Sigmoid colon (tissue), 7 donors: ENCODE results near the gene ETV6. TPM values are rescaled to one million over a fixed set of nuclear protein-coding genes. Genes with fewer than 3 reads are reported as not detected.

ENCODE experiments used
- DNase-seq: peaks from one replicate; pipeline ENCODE4 v3.0.0-alpha.2; 2019
- H3K27ac ChIP-seq, 4 donors: fragments of 200-600 bp; sonication (generic); one replicate each; pipeline ENCODE4 v1.5.1; 2016 to 2019; ENCODE audit warnings: mild to moderate bottlenecking in 1 of 4
- H3K27me3 ChIP-seq, 3 donors: fragments of 200-600 bp; sonication (generic); one replicate each; pipeline ENCODE4 v1.5.1; 2019; ENCODE audit warnings: mild to moderate bottlenecking in 1 of 3
- H3K36me3 ChIP-seq, 4 donors: fragments of 200-600 bp; sonication (generic); one replicate each; pipeline ENCODE4 v1.5.1; 2016 to 2019
- H3K4me1 ChIP-seq, 4 donors: fragments of 200-600 bp; sonication (generic); one replicate each; pipeline ENCODE4 v1.5.1; 2017 to 2019
- H3K4me3 ChIP-seq, 4 donors: fragments of 200-600 bp; sonication (generic); one replicate each; pipeline ENCODE4 v1.5.1; 2017 to 2019; ENCODE audit warnings: mild to moderate bottlenecking in 2 of 4, moderate library complexity in 1 of 4
- H3K9me3 ChIP-seq, 4 donors: fragments of 200-600 bp in 3 of 4; sonication (generic) in 3 of 4; one replicate each; pipeline versions ENCODE4 v1.5.1 to v1.6.1; 2013 to 2019
- CTCF ChIP-seq, 4 experiments: fragments of 450-650 bp in 3 of 4; fragments of 200-600 bp in 1 of 4; IDR thresholded peaks; one replicate each; pipeline ENCODE4 v1.5.1; 2016 to 2019; ENCODE audit warnings: antibody characterized with exemption in 4 of 4, mild to moderate bottlenecking in 3 of 4, moderate library complexity in 2 of 4
- EP300 ChIP-seq, 4 donors: sonication (generic); formaldehyde crosslinking; IDR thresholded peaks; one replicate each; pipeline ENCODE4 v1.6.1; 2017; ENCODE audit warnings: antibody characterized with exemption in 4 of 4
- POLR2A ChIP-seq, 2 donors: fragments of 450-650 bp; IDR thresholded peaks; one replicate each; pipeline ENCODE4 v1.6.1; 2016; ENCODE audit warnings: antibody characterized with exemption in 2 of 2, mild to moderate bottlenecking in 2 of 2, moderate library complexity in 2 of 2
- POLR2AphosphoS5 ChIP-seq, 4 donors: sonication (generic); formaldehyde crosslinking; IDR thresholded peaks; one replicate each; pipeline ENCODE4 v1.6.1; 2017; ENCODE audit warnings: antibody characterized with exemption in 4 of 4
- WGBS, 2 donors: extraction: QIAGEN DNeasy Blood & Tissue Kit; methylation state at CpG; one replicate each; pipeline ENCODE4 v1.1.7; 2013; 5-methylcytosine and 5-hydroxymethylcytosine counted together
- intact Hi-C: fragments of 100-400 bp; cut with DNase I; formaldehyde crosslinking; loops from one replicate; pipeline ENCODE4 v1.15.1; 2023
- polyA plus RNA-seq, 3 donors: library from polyadenylated mRNA; stranded (reverse); fragments of 200-250 nt; gene quantifications; one replicate each; pipeline ENCODE4 v1.2.3, GENCODE V29; 2013
- total RNA-seq, 4 donors: library from RNA; depleted of rRNA; stranded (reverse); fragments of >200 nt; gene quantifications; one replicate each; pipeline ENCODE4 v1.1.0, GENCODE V29; 2016
- donor health status: healthy with polysubstance abuse.
- donor health status: Bipolar disorder and iron deficiency.
- donor health status: healthy.

Gene ETV6
- total and polyA plus RNA-seq, 7 donors: 8.4 to 35.2 (median 16.3) TPM

- Histone ChIP-seq H3K4me1 (no peaks in the 10 kb centered on the region), H3K27ac (no peak overlapping the region), H3K4me3 (no peak overlapping the region), H3K27me3 (no peaks in the 10 kb centered on the region), H3K36me3 (no peaks in the 10 kb centered on the region), H3K9me3 (no peaks in the 10 kb centered on the region)
- WGBS, 2 donors: 89 to 93% methylated on average over 1 of the region's 1 CpG
- intact Hi-C loops: no loop called here
- TF ChIP-seq CTCF (IDR thresholded peaks at IDR 0.05): no peak
- TF ChIP-seq POLR2A (IDR thresholded peaks at IDR 0.05): no peak
- no peak for TF ChIP-seq POLR2AphosphoS5 (IDR thresholded peaks at IDR 0.05)
- no peak for TF ChIP-seq EP300 (IDR thresholded peaks at IDR 0.05)
- no peak for DNase-seq
Observed at GRCh38 chr12:11916113-11916512, 266.6 kb downstream of the ETV6 start.

GRCh38 chr12:11916771-11917170 is 267.3 kb downstream of the ETV6 start:
- no peaks in the 10 kb centered on the region for H3K9me3 ChIP-seq
- H3K36me3 ChIP-seq: no peaks in the 10 kb centered on the region
- no peak overlapping the region for H3K4me3 ChIP-seq
- H3K4me1 ChIP-seq: no peaks in the 10 kb centered on the region
- intact Hi-C loops: no loop called here
- no peak for DNase-seq
- WGBS, 2 donors: 72 to 87% methylated on average over 1 of the region's 1 CpG
- TF ChIP-seq CTCF (IDR thresholded peaks at IDR 0.05): no peak
- no peak for TF ChIP-seq POLR2A (IDR thresholded peaks at IDR 0.05)
- no peak for TF ChIP-seq POLR2AphosphoS5 (IDR thresholded peaks at IDR 0.05)
- no peak for TF ChIP-seq EP300 (IDR thresholded peaks at IDR 0.05)
- H3K27ac ChIP-seq: no peak overlapping the region
- no peaks in the 10 kb centered on the region for H3K27me3 ChIP-seq

GRCh38 chr12:11917501-11917900 is 268.0 kb downstream of the ETV6 start:
- H3K4me3 ChIP-seq: no peak overlapping the region
- no peaks in the 10 kb centered on the region for H3K36me3 ChIP-seq
- intact Hi-C loops: no loop called here
- H3K9me3 ChIP-seq: no peaks in the 10 kb centered on the region
- no peaks in the 10 kb centered on the region for H3K4me1 ChIP-seq
- no peak for TF ChIP-seq EP300 (IDR thresholded peaks at IDR 0.05)
- no peak for TF ChIP-seq CTCF (IDR thresholded peaks at IDR 0.05)
- no peak for TF ChIP-seq POLR2AphosphoS5 (IDR thresholded peaks at IDR 0.05)
- no peak for TF ChIP-seq POLR2A (IDR thresholded peaks at IDR 0.05)
- no peak overlapping the region for H3K27ac ChIP-seq
- H3K27me3 ChIP-seq: no peaks in the 10 kb centered on the region
- DNase-seq: no peak
- 86 to 90% methylated on average over 4 of the region's 4 CpGs for WGBS, 2 donors

- Histone ChIP-seq H3K27ac (no peak overlapping the region), H3K4me1 (no peaks in the 10 kb centered on the region), H3K27me3 (no peaks in the 10 kb centered on the region), H3K36me3 (no peaks in the 10 kb centered on the region), H3K4me3 (no peak overlapping the region), H3K9me3 (no peaks in the 10 kb centered on the region)
- intact Hi-C loops: no loop called here
- DNase-seq: no peak
- no peak for TF ChIP-seq POLR2AphosphoS5 (IDR thresholded peaks at IDR 0.05)
- TF ChIP-seq POLR2A (IDR thresholded peaks at IDR 0.05): no peak
- no peak for TF ChIP-seq CTCF (IDR thresholded peaks at IDR 0.05)
- TF ChIP-seq EP300 (IDR thresholded peaks at IDR 0.05): no peak
- WGBS, 2 donors: 87 to 90% methylated on average over 4 of the region's 4 CpGs
Observed at GRCh38 chr12:11920231-11920630, 270.8 kb downstream of the ETV6 start.

GRCh38 chr12:11922361-11922760 is 272.9 kb downstream of the ETV6 start:
- Histone ChIP-seq H3K4me1 (no peaks in the 10 kb centered on the region), H3K36me3 (no peaks in the 10 kb centered on the region), H3K4me3 (no peak overlapping the region), H3K27me3 (no peaks in the 10 kb centered on the region), H3K27ac (no peak overlapping the region), H3K9me3 (no peaks in the 10 kb centered on the region)
- no peak for DNase-seq
- intact Hi-C loops: no loop called here
- 43 to 74% methylated on average over 1 of the region's 1 CpG for WGBS, 2 donors
- TF ChIP-seq POLR2A (IDR thresholded peaks at IDR 0.05) (no peak), POLR2AphosphoS5 (IDR thresholded peaks at IDR 0.05) (no peak), EP300 (IDR thresholded peaks at IDR 0.05) (no peak), CTCF (IDR thresholded peaks at IDR 0.05) (no peak)
